Measurements from ENCODE around the gene ZNF646. TPM values are rescaled to one million over a fixed set of nuclear protein-coding genes. Genes with fewer than 3 reads are reported as not detected.
A peak's percentile ranks its signal among the peaks of the same experiment; 100 is the strongest.

ZNF646 gene
- total and polyA plus RNA-seq, 2 of the 13 experiments (the other 11 are each of a cell fraction or from before 2014, with no cell fraction given): 3.4 to 10.9 TPM

DNA sequence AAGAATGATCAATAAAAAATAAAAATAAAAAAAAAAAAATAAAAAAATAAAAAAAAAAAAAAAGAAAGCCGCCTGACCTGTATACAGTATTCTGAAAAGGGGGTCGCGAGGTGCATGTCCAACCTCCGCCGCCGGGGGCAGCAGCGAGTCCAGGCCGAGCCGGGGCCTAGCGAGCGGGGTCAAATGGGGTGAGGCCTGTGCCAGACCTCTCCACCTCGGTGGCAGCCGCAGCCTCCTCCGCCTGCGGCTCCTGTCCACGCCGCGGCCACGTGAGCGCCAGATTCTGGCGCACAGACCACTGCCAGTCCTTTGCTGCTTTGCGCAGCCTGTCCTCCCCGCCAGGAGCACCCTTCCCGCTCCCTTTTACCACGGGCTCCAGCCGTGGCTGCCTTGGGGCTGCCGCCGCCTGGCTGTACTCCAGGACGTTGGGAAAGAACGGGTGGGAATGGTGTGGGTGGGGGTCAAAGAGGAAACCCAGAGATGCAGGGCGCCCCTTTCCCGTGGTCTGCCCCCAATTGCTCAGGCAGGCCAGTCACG is 31.5 kb downstream of the ZNF646 start (continued):
- TF ChIP-seq, protein P1, sequence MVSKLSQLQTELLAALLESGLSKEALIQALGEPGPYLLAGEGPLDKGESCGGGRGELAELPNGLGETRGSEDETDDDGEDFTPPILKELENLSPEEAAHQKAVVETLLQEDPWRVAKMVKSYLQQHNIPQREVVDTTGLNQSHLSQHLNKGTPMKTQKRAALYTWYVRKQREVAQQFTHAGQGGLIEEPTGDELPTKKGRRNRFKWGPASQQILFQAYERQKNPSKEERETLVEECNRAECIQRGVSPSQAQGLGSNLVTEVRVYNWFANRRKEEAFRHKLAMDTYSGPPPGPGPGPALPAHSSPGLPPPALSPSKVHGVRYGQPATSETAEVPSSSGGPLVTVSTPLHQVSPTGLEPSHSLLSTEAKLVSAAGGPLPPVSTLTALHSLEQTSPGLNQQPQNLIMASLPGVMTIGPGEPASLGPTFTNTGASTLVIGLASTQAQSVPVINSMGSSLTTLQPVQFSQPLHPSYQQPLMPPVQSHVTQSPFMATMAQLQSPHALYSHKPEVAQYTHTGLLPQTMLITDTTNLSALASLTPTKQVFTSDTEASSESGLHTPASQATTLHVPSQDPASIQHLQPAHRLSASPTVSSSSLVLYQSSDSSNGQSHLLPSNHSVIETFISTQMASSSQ (IDR thresholded peaks at IDR 0.05; ENCODE audit: low read depth): peak; percentile 45; the same call in 1 of the 2 replicates
- TF ChIP-seq, protein P1 (CRISPR knock-in tag; IDR thresholded peaks at IDR 0.05; ENCODE audit: borderline replicate concordance): peak; percentile 87; the same call in 1 of the 2 replicates
- TF ChIP-seq, protein P2, sequence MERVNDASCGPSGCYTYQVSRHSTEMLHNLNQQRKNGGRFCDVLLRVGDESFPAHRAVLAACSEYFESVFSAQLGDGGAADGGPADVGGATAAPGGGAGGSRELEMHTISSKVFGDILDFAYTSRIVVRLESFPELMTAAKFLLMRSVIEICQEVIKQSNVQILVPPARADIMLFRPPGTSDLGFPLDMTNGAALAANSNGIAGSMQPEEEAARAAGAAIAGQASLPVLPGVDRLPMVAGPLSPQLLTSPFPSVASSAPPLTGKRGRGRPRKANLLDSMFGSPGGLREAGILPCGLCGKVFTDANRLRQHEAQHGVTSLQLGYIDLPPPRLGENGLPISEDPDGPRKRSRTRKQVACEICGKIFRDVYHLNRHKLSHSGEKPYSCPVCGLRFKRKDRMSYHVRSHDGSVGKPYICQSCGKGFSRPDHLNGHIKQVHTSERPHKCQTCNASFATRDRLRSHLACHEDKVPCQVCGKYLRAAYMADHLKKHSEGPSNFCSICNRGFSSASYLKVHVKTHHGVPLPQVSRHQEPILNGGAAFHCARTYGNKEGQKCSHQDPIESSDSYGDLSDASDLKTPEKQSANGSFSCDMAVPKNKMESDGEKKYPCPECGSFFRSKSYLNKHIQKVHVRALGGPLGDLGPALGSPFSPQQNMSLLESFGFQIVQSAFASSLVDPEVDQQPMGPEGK (CRISPR knock-in tag; IDR thresholded peaks at IDR 0.05): peak; percentile 86
- peak; percentile 83 for TF ChIP-seq GATAD1 (CRISPR knock-in tag; IDR thresholded peaks at IDR 0.05)
- TF ChIP-seq TCF7 (IDR thresholded peaks at IDR 0.05; ENCODE audit: low read depth): no peak
- TF ChIP-seq ZNF546 (CRISPR knock-in tag; conservative IDR thresholded peaks at IDR 0.05): peak; percentile 98
- no peak for TF ChIP-seq ZNF17 (CRISPR knock-in tag; IDR thresholded peaks at IDR 0.05)
- TF ChIP-seq SPEN (CRISPR knock-in tag; IDR thresholded peaks at IDR 0.05; ENCODE audit: low read depth): peak; percentile 96
- TF ChIP-seq, protein P3, sequence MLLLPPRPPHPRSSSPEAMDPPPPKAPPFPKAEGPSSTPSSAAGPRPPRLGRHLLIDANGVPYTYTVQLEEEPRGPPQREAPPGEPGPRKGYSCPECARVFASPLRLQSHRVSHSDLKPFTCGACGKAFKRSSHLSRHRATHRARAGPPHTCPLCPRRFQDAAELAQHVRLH (CRISPR knock-in tag; IDR thresholded peaks at IDR 0.05; ENCODE audit: borderline replicate concordance, low read depth): peak; percentile 99; the same call in 1 of the 2 replicates
- peak; percentile 94; the same call in 1 of the 2 replicates for TF ChIP-seq ZNF83 (CRISPR knock-in tag; IDR thresholded peaks at IDR 0.05; ENCODE audit: borderline replicate concordance)
- TF ChIP-seq, protein P4, sequence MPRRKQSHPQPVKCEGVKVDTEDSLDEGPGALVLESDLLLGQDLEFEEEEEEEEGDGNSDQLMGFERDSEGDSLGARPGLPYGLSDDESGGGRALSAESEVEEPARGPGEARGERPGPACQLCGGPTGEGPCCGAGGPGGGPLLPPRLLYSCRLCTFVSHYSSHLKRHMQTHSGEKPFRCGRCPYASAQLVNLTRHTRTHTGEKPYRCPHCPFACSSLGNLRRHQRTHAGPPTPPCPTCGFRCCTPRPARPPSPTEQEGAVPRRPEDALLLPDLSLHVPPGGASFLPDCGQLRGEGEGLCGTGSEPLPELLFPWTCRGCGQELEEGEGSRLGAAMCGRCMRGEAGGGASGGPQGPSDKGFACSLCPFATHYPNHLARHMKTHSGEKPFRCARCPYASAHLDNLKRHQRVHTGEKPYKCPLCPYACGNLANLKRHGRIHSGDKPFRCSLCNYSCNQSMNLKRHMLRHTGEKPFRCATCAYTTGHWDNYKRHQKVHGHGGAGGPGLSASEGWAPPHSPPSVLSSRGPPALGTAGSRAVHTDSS (CRISPR knock-in tag; conservative IDR thresholded peaks at IDR 0.05): peak; percentile 75; the same call in 1 of the 2 replicates
- peak; percentile 90 for TF ChIP-seq ZNF44 (CRISPR knock-in tag; IDR thresholded peaks at IDR 0.05)
- peak; percentile 84 for TF ChIP-seq ZNF343 (CRISPR knock-in tag; IDR thresholded peaks at IDR 0.05)
- TF ChIP-seq ZSCAN31 (CRISPR knock-in tag; IDR thresholded peaks at IDR 0.05; ENCODE audit: low read depth): peak; percentile 95
- TF ChIP-seq ZSCAN25 (CRISPR knock-in tag; IDR thresholded peaks at IDR 0.05): peak; percentile 84
- no peak; the same call in 1 of the 2 replicates for TF ChIP-seq SIN3A (IDR thresholded peaks at IDR 0.05; ENCODE audit: borderline replicate concordance, low read depth, low read length)
- TF ChIP-seq, protein P5, sequence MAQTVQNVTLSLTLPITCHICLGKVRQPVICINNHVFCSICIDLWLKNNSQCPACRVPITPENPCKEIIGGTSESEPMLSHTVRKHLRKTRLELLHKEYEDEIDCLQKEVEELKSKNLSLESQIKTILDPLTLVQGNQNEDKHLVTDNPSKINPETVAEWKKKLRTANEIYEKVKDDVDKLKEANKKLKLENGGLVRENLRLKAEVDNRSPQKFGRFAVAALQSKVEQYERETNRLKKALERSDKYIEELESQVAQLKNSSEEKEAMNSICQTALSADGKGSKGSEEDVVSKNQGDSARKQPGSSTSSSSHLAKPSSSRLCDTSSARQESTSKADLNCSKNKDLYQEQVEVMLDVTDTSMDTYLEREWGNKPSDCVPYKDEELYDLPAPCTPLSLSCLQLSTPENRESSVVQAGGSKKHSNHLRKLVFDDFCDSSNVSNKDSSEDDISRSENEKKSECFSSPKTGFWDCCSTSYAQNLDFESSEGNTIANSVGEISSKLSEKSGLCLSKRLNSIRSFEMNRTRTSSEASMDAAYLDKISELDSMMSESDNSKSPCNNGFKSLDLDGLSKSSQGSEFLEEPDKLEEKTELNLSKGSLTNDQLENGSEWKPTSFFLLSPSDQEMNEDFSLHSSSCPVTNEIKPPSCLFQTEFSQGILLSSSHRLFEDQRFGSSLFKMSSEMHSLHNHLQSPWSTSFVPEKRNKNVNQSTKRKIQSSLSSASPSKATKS (CRISPR knock-in tag; IDR thresholded peaks at IDR 0.05): peak; percentile 61; the same call in 1 of the 2 replicates
- TF ChIP-seq ZFX (CRISPR knock-in tag; IDR thresholded peaks at IDR 0.05; ENCODE audit: low read depth): peak; percentile 96
